ENCODE data around the gene SOCS3. TPM values are rescaled to one million over a fixed set of nuclear protein-coding genes. Genes with fewer than 3 reads are reported as not detected.
A peak's percentile ranks its signal among the peaks of the same experiment; 100 is the strongest.

Gene SOCS3
- total and polyA plus RNA-seq, 2 experiments from 2014 or later: 13.2 to 32.9 TPM

GRCh38 chr17:78325076-78325687, 34.7 kb downstream of the SOCS3 start:
- no peak for DNase-seq (ENCODE audit: low spot score)

More at GRCh38 chr17:78325076-78325687, 34.7 kb downstream of the SOCS3 start:
- ATAC-seq: peak; percentile 37
- Histone ChIP-seq H2AFZ (peak overlapping the region; percentile 93), H3K4me1 (ENCODE audit: insufficient read depth) (peaks cover 11% of the 10 kb centered on the region), H3K27me3 (ENCODE audit: insufficient read depth) (no peaks in the 10 kb centered on the region), H3K36me3 (ENCODE audit: insufficient read depth) (no peaks in the 10 kb centered on the region), H3K9me2 (ENCODE audit: insufficient read depth) (no peaks in the 10 kb centered on the region), H3F3A (replicated peaks; ENCODE audit: low read depth) (peaks cover 17% of the 10 kb centered on the region), H3K4me3 (peak overlapping the region; percentile 34; the same call in 1 of the 2 replicates), H3K79me2 (replicated peaks; ENCODE audit: insufficient read depth) (no peaks in the 10 kb centered on the region), H3K4me2 (peak overlapping the region; percentile 75), H4K20me1 (replicated peaks; ENCODE audit: insufficient read depth) (no peaks in the 10 kb centered on the region), H3K27ac (ENCODE audit: low read depth) (no peak overlapping the region)
- H3K36me3 Mint-ChIP-seq (ENCODE audit: low read depth): no peaks in the 10 kb centered on the region
- H3K27ac Mint-ChIP-seq: no peak overlapping the region
- peaks cover 15% of the 10 kb centered on the region for H3K27me3 Mint-ChIP-seq (ENCODE audit: insufficient read depth, low read depth, poor library complexity)
- no peak overlapping the region; the same call in 2 of the 3 replicates for H3K4me3 Mint-ChIP-seq
- no peaks in the 10 kb centered on the region for H3K9me3 Mint-ChIP-seq
- TF ChIP-seq REST (IDR thresholded peaks at IDR 0.05; ENCODE audit: unreplicated experiment): no peak
- no peak for TF ChIP-seq ZNF114 (CRISPR knock-in tag; IDR thresholded peaks at IDR 0.05)
- TF ChIP-seq JUNB (IDR thresholded peaks at IDR 0.05; ENCODE audit: unreplicated experiment): no peak
- TF ChIP-seq, protein P1, sequence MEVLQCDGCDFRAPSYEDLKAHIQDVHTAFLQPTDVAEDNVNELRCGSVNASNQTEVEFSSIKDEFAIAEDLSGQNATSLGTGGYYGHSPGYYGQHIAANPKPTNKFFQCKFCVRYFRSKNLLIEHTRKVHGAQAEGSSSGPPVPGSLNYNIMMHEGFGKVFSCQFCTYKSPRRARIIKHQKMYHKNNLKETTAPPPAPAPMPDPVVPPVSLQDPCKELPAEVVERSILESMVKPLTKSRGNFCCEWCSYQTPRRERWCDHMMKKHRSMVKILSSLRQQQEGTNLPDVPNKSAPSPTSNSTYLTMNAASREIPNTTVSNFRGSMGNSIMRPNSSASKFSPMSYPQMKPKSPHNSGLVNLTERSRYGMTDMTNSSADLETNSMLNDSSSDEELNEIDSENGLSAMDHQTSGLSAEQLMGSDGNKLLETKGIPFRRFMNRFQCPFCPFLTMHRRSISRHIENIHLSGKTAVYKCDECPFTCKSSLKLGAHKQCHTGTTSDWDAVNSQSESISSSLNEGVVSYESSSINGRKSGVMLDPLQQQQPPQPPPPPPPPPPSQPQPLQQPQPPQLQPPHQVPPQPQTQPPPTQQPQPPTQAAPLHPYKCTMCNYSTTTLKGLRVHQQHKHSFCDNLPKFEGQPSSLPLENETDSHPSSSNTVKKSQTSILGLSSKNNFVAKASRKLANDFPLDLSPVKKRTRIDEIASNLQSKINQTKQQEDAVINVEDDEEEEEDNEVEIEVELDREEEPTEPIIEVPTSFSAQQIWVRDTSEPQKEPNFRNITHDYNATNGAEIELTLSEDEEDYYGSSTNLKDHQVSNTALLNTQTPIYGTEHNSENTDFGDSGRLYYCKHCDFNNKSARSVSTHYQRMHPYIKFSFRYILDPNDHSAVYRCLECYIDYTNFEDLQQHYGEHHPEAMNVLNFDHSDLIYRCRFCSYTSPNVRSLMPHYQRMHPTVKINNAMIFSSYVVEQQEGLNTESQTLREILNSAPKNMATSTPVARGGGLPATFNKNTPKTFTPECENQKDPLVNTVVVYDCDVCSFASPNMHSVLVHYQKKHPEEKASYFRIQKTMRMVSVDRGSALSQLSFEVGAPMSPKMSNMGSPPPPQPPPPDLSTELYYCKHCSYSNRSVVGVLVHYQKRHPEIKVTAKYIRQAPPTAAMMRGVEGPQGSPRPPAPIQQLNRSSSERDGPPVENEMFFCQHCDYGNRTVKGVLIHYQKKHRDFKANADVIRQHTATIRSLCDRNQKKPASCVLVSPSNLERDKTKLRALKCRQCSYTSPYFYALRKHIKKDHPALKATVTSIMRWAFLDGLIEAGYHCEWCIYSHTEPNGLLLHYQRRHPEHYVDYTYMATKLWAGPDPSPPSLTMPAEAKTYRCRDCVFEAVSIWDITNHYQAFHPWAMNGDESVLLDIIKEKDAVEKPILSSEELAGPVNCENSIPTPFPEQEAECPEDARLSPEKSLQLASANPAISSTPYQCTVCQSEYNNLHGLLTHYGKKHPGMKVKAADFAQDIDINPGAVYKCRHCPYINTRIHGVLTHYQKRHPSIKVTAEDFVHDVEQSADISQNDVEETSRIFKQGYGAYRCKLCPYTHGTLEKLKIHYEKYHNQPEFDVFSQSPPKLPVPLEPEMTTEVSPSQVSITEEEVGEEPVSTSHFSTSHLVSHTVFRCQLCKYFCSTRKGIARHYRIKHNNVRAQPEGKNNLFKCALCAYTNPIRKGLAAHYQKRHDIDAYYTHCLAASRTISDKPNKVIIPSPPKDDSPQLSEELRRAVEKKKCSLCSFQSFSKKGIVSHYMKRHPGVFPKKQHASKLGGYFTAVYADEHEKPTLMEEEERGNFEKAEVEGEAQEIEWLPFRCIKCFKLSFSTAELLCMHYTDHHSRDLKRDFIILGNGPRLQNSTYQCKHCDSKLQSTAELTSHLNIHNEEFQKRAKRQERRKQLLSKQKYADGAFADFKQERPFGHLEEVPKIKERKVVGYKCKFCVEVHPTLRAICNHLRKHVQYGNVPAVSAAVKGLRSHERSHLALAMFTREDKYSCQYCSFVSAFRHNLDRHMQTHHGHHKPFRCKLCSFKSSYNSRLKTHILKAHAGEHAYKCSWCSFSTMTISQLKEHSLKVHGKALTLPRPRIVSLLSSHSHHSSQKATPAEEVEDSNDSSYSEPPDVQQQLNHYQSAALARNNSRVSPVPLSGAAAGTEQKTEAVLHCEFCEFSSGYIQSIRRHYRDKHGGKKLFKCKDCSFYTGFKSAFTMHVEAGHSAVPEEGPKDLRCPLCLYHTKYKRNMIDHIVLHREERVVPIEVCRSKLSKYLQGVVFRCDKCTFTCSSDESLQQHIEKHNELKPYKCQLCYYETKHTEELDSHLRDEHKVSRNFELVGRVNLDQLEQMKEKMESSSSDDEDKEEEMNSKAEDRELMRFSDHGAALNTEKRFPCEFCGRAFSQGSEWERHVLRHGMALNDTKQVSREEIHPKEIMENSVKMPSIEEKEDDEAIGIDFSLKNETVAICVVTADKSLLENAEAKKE (CRISPR knock-in tag; IDR thresholded peaks at IDR 0.05): no peak
- no peak for TF ChIP-seq NANOG (IDR thresholded peaks at IDR 0.05; ENCODE audit: borderline replicate concordance)
- TF ChIP-seq CTCF (conservative IDR thresholded peaks at IDR 0.05; ENCODE audit: low read depth in 2 of 2): no peak
- TF ChIP-seq EZH2phosphoT487 (IDR thresholded peaks at IDR 0.05; ENCODE audit: unreplicated experiment): no peak
- no peak for TF ChIP-seq STAT1 (IDR thresholded peaks at IDR 0.05; ENCODE audit: unreplicated experiment)
- TF ChIP-seq EZH2 (IDR thresholded peaks at IDR 0.05; ENCODE audit: low read depth, unreplicated experiment): no peak
- TF ChIP-seq POLR2AphosphoS5 (IDR thresholded peaks at IDR 0.05; ENCODE audit: low read depth): no peak
- TF ChIP-seq ETS1 (IDR thresholded peaks at IDR 0.05): no peak
- TF ChIP-seq CREB1 (CRISPR knock-in tag; IDR thresholded peaks at IDR 0.05; ENCODE audit: low read depth): no peak
- TF ChIP-seq ZNF331 (CRISPR knock-in tag; IDR thresholded peaks at IDR 0.05; ENCODE audit: low read depth): no peak
- H3K4me1 Mint-ChIP-seq: peaks cover 34% of the 10 kb centered on the region
